BJ (cell line): Measurements from ENCODE around the gene ATP5F1C. TPM values are rescaled to one million over a fixed set of nuclear protein-coding genes. Genes with fewer than 3 reads are reported as not detected.
"Not testable (repeated sequence)": the region's sequence is repeated elsewhere in the genome, so short reads cannot be mapped to it uniquely, and the experiment has no call there.

Experiments used
- CTCF ChIA-PET: fragments of 350-600 bp; formaldehyde crosslinking; extraction: SDS; loops from one replicate; lab custom pipeline; 2021; ENCODE audit warnings: antibody characterized with exemption, inconsistent platforms; lab: Yijun Ruan, JAX
- POLR2A ChIA-PET: fragments of 300-600 bp; sonication (Branson Sonifier 250); formaldehyde crosslinking; extraction: SDS; loops from one replicate; lab custom pipeline; 2021; ENCODE audit warnings: antibody characterized with exemption; lab: Charles Lee
- DNase-seq: peaks from one replicate; pipeline ENCODE4 v3.0.0-alpha.2; 2011; ENCODE audit warnings: low read depth
- H3K27me3 ChIP-seq: 2 replicates; pipeline ENCODE4 v1.6.0; 2011; ENCODE audit warnings: low read length; ENCODE audit not compliant: control insufficient read depth, insufficient read depth
- H3K36me3 ChIP-seq: 2 replicates; pipeline ENCODE4 v1.5.1; 2011; ENCODE audit warnings: low read length; ENCODE audit not compliant: control insufficient read depth, insufficient read depth
- H3K4me3 ChIP-seq: 2 replicates; pipeline ENCODE4 v1.5.1; 2011; ENCODE audit warnings: low read depth, mild to moderate bottlenecking, control low read depth, low read length
- CTCF ChIP-seq: IDR thresholded peaks from 2 replicates; pipeline ENCODE4 v1.5.1; 2011; ENCODE audit warnings: low read depth, mild to moderate bottlenecking, control low read depth, inconsistent platforms, low read length, moderate library complexity; ENCODE audit not compliant: insufficient read depth
- polyA plus RNA-seq: library from polyadenylated mRNA; depleted of rRNA; stranded (reverse); fragments of >200 nt; gene quantifications from 2 replicates; pipeline ENCODE4 v1.2.3, GENCODE V29; 2011

Gene ATP5F1C
- polyA plus RNA-seq, 1 experiment = 217 TPM

- no peak for DNase-seq
- Histone ChIP-seq H3K4me3 (no peak overlapping the region), H3K27me3 (no peaks in the 10 kb centered on the region), H3K36me3 (peaks cover 26% of the 10 kb centered on the region)
- TF ChIP-seq CTCF = no peak
- POLR2A ChIA-PET = no interaction called here
- CTCF ChIA-PET = no interaction called here
Measured at GRCh38 chr10:7804741-7805140, 16.8 kb downstream of the ATP5F1C start.

GRCh38 chr10:7808686-7809267, 20.8 kb downstream of the ATP5F1C start:
- 0 out of 2 replicates have a peak, but pooled peaks cover 1% of the 10 kb centered on the region for H3K27me3 ChIP-seq
- no peak overlapping the region for H3K4me3 ChIP-seq
- no peak for DNase-seq
- H3K36me3 ChIP-seq = peaks cover 17% of the 10 kb centered on the region
- TF ChIP-seq CTCF = no peak
- POLR2A ChIA-PET = interaction anchor here (0.6 kb wide), 1 partner anchor 8 kb away, joined by 3 read pairs; no protein-coding TSS in a partner anchor
- CTCF ChIA-PET = interaction anchor here (0.5 to 1.8 kb wide), 3 partner anchors 11 to 1395 kb away, joined by 3 to 6 read pairs (median 3); no protein-coding TSS in a partner anchor

DNA sequence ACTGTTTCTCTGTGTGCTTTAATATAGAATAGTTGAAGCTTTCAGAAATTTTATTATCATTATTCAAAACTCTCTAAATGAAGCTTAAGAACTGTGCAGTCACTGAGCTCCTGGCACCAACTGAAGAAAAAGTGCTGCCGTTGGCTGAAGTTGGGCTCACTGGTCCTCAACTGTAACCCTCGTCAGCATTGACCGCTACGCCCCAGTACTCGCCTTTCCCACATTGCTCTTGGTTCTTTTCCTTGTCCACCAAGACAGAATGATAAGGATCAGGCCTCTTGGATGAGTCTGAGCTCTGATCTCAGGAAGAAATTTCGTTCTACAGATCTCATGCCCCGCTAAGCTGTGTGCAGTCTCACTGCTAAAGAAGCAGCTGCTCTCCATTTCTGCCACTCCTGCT, 22.5 kb downstream of the ATP5F1C start:
- Histone ChIP-seq H3K27me3 (0 out of 2 replicates have a peak, but pooled peaks cover 1% of the 10 kb centered on the region), H3K4me3 (no peak overlapping the region), H3K36me3 (peaks cover 4% of the 10 kb centered on the region)
- no peak for TF ChIP-seq CTCF
- POLR2A ChIA-PET = no interaction called here
- CTCF ChIA-PET = no interaction called here
- DNase-seq = no peak

GRCh38 chr10:7811000-7811399, 23.0 kb downstream of the ATP5F1C start:
- ChIA-PET CTCF (no interaction called here), POLR2A (no interaction called here)
- Histone ChIP-seq H3K36me3 (peaks cover 4% of the 10 kb centered on the region), H3K4me3 (no peak overlapping the region), H3K27me3 (0 out of 2 replicates have a peak, but pooled peaks cover 1% of the 10 kb centered on the region)
- no peak for DNase-seq
- TF ChIP-seq CTCF = no peak

- DNase-seq, H3K4me3 ChIP-seq, H3K36me3 ChIP-seq, POLR2A ChIA-PET, H3K27me3 ChIP-seq, CTCF ChIA-PET: not testable (repeated sequence)
Measured at GRCh38 chr10:7811743-7812142, 23.8 kb downstream of the ATP5F1C start.
